DMS153 treated with DMSO at 0.1 percent for 48 hours (cell line): Measurements from ENCODE around the gene CCR9.

Experiments
- DNase-seq: peaks from one replicate; lab custom pipeline; 2025; ENCODE audit not compliant: unreplicated experiment; lab: John Stamatoyannopoulos, UW

The CCR9 gene

DNA sequence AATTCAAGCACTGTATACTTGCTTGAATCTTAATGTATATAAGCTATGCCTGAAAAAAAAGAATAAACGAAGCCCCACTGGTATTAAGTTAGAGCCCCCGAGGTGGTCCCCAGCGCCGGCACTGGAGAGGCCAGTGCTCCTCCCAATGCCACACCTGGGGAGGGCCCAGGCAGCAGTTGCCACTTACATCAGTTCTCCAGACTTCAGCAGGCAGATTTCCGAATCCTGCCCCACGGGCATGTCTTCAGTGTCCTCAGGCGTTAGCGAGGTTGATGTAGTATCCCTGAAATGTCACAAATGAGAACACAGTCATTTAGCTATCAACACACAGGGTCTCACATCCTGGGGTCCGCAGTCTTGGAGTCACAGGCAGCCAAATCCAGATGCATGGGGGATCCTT is 49.9 kb downstream of the CCR9 start:
- DNase-seq: no peak

DNA sequence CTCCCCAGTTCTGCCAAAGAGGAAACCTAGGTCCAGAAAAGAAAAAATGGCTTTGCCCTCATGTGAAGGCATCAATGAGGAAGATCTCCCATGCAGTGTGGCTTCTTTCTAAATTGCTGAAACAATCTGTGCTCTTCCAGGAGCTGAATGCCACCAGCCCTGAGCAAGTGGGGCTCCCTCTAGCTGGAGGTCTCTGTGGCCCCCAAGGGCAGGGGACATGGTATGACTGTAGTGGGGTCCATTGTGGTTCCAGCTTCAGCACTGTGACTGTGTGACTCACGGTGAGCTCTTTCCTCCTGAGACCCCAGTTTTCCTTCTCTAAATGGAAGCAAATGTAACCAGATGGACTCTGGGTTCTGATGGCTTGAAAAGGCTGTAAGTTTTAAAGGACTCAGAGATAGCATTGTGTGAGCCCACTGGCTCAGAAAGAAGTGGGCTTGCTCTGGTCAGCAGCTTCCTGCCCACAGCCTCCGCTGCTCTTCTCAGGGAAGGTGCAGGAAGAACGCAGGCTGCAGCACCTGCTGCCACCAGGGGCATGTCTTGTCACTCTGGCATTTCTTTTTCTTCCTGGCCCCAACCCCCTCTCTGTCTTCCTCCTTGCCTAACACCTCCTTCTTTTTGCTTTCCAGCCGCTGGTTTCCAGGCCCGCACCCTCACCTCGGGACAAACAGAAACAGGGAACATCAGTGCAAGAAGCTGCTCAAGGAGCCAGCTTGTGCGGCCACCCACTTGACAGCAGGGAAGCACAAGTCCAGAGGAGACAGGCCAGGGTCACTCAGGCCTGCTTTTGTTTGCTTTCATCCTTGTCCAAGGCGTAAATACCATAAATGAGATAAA is 51.1 kb downstream of the CCR9 start:
- DNase-seq: no peak

DNA sequence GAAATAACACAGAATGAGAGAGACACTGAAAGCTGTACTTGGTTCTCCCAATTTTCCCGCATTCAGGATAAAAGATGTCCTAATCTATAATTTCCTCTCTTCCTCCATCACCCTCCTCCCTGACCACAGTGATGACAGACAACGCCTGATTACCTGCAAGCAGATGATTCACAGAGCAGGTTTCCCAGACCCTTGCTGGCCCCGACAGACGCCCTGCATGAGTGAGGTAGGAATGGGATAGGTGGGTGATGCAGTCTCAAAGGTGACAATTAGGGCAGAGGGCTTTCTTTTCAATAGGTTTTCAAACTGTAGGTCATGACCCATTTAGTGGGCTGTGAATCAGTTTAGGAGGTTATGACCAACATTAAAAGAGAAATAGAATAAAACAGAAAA is 51.7 kb downstream of the CCR9 start:
- no peak for DNase-seq

DNA sequence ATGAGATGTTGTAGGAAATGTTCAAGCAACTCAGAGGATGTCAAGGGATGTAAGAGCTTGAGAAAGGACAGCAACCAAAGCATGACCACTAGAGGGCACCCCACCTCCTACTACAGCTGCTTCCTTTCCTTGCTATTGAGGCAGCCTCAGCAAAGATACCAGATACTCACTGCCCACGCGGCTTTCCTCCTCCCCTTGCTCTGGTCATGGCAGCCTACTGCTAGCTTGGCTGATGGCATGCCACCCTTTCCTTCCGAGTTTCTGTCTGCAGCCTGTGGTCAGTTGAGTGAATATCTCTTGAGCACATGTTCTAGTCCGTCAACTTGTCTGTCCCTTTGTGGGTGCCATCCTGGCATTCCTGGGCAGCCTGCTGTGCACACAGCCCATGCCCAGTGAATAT is 52.5 kb downstream of the CCR9 start:
- DNase-seq: peak; percentile 29

DNA sequence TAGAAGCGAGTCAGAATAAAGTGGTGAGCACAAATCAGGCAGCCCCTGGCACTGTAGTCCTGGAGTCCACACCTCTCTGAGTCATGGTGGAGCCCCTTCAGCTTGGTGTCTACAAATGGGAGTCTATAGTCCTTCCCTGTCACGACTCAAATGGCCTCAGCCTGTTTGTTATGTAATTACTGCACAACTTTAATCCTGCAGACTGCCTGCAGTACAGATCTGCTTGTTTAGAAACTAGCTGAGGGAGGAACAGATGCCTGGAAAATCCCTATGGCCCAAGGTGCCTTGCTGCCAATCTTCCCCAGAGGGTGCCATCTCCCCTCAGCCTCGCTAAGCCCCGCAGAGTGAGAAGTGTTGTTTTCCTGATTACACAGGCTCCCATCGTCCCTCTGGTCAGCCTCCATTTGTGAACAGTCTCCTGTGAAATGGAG is 53.0 kb downstream of the CCR9 start:
- DNase-seq: no peak

DNA sequence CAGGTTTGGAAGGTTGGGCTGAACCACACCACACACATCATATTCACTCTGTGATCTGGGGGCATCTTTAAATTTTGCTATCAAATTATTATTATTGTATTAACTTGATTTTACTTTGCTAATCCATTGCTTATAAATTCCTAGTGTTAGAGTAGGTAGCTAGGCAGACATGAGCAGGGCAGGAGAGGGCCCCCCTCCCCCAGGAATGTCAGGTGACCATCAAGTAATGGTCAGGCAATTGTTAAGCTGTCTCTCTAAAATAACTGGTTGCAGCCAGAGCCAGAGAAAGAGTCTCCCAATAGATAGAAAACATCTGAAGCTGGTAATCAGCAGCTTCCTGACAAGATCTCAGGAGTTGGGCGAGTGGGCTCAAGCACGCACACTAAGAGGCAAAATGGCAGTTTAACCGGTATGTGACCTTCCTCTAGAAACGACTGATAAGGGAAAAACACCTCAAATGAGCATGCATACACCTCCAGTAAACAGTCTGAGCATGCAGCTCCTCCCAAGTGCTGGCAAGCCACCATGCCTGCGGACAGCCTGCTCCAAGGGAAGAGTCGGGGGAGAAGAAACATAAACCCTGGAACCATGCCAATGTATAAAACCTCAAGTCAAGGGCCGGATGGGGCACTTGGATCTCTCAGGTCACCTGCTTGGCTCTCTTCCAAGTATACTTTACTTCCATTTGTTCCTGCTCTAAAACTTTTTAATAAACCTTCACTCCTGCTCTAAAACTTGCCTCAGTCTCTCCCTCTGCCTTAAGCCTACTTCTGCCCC is 53.8 kb downstream of the CCR9 start:
- no peak for DNase-seq

DNA sequence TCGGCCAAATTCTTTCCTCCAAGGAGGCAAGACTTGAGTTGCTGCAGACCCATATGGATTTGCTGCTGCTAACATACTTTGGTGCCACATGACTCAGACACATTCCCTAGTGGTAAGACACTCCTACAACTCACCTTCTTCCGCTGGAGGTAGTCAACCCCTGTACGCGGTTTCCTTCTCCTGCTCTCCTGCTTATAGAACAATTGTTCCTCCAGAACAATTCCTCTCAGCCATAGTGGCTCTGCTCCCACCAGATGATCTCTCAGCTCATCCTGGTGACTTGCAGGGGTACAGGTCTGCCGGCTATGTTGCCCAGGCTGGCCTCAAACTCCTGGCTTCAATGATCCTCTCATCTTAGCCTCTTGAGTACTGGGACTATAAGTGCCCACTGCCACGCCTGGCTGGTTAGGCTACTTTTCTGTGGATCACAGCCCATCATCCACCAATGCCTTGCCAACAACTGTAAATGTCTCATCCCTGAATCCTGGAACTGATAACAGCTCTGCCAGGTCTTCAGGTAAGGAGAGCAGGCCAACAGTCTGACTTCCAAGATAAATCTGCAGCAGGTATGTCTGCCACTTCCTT is 54.5 kb downstream of the CCR9 start:
- DNase-seq: no peak

DNA sequence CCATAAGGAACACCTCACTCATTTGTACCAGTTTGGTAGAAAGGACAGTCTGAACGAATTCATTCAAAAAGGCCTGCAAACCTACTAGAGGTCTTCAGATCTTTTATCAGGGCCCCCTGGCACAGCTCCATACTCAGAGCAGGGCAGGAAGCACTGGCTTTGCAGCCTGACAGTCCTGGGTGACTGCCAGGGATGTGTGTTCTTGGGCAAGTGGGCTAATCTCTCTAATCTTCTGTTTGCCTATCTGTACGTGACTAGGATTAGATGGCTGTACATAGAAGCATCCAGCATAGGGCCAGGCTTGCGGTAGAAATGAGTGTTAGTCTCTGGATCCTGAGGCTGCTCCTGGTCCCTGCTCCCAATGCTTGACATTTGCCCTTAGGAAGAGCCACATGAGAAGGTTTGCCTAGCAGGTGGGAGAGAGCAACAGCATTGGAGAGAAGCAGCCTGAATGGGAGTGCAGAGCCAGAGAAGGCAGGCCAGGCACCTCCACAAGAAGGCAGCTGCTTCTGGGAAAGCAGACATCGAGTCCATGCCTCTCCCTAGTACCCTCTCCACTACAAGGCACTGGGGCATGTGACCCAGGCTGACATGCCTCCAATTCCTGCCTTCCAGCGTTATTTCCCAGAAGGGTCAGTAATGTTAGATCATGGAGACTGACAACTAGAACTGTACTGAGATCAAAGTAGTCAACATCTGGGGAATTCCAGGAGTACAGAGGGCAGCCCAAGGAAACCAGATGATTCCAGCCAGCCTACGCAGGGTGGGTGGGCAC is 55.9 kb downstream of the CCR9 start:
- DNase-seq: no peak

DNA sequence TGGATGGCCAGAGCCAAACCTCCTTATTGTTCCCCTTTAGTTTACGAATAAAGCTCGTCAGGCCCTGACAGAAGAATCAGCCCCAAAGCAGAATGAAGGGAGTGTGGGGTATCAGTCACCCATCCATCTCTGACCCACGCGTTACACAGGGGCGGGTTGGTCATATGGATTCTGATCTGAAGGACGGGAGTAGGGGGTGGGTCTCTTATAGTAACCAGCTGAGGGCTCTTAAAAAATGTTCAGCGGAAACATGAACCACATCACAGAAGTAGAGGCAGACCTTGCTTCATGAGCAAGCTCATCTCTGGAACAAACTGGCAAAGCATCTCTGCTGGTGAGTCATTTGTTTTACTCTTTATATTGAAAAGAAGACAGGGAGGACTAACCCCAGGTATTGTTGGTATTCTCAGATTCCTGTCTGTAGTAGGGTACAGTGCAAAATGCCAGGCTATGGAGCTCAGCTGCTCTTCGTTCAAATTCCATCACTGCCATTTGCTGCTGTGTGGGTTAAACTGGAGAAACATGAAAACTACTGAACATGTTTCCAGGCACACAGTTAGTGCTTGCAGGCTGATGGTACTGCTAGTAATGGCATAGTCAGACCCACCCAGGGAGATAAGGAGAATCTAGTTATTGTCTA is 57.0 kb downstream of the CCR9 start, which contains the start of gene CXCR6:
Gene CXCR6, plus strand, starts transcription at position 258 of the 640 bp plus-strand sequence. CDS start 3,018 bp downstream, outside the sequence.
- no peak for DNase-seq

DNA sequence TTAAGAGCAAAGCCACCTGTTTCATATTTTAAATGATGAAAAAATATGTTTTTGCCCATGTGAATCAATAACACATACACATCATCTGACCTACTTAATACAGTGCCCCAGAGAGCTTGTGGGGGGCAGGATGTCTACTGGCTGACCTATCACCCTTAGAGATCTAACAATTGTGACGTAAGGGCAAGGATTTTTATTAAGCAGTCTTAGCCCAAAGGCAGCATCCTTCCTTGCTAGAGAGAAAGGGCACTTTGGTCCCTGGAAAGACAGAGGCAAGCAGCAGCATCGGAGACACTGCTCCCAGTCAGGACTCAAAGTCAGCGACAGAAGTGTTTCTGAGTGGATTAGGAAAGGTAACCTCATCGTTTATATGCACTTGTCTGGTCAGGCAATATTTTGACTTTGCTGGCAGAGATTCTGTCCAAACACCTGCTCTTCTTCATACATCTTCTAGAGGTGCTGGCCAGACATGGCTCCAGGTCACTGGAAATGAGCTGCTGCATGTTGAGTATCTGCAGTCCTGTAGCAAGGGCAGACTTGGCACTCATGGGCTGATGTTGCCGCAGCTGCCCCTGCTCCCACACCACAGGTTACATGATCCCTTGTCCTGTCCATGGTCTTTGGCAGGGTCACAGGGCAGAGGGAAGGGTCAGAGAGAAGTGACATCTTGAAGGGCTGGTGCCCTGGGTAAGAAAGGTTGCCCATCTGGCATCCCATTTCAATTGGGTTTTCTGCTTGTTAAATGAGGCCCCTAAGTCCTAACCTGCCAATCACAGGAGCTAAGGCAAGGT is 58.7 kb downstream of the CCR9 start:
- no peak for DNase-seq

DNA sequence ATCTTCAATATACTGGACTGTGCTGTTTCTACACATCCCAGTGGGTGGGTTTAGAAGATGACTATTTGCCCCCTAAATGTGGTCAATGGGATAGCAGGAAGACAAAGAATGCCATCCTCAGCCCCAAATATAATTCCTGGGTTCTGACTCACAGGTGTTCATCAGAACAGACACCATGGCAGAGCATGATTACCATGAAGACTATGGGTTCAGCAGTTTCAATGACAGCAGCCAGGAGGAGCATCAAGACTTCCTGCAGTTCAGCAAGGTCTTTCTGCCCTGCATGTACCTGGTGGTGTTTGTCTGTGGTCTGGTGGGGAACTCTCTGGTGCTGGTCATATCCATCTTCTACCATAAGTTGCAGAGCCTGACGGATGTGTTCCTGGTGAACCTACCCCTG is 60.0 kb downstream of the CCR9 start:
- DNase-seq: no peak

DNA sequence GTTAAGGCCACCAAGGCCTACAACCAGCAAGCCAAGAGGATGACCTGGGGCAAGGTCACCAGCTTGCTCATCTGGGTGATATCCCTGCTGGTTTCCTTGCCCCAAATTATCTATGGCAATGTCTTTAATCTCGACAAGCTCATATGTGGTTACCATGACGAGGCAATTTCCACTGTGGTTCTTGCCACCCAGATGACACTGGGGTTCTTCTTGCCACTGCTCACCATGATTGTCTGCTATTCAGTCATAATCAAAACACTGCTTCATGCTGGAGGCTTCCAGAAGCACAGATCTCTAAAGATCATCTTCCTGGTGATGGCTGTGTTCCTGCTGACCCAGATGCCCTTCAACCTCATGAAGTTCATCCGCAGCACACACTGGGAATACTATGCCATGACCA is 60.5 kb downstream of the CCR9 start:
- DNase-seq: no peak

DNA sequence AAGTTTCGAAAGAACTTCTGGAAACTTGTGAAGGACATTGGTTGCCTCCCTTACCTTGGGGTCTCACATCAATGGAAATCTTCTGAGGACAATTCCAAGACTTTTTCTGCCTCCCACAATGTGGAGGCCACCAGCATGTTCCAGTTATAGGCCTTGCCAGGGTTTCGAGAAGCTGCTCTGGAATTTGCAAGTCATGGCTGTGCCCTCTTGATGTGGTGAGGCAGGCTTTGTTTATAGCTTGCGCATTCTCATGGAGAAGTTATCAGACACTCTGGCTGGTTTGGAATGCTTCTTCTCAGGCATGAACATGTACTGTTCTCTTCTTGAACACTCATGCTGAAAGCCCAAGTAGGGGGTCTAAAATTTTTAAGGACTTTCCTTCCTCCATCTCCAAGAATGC is 61.0 kb downstream of the CCR9 start:
- no peak for DNase-seq

DNA sequence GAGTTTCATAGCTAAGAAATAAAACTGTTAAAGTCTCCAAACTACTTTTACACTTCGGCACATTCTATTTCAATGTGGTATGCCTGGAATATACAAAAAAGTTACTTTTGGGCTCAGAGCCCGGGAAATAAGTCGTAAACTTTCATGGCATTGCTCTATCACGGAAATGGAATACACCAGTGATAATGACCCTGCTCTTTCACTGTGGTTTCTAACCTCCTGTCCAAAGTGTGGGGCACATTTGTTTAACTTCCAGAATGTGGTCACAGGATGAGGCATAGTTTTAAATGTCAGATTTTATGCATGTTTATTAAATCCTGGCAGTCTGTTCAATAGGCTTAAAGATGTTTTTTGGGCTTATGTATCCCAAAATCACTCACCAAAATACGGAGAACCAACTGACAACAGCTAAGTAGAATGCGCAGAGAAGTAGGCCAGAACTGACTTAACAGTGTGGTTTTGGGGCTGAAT is 62.0 kb downstream of the CCR9 start:
- DNase-seq: no peak

DNA sequence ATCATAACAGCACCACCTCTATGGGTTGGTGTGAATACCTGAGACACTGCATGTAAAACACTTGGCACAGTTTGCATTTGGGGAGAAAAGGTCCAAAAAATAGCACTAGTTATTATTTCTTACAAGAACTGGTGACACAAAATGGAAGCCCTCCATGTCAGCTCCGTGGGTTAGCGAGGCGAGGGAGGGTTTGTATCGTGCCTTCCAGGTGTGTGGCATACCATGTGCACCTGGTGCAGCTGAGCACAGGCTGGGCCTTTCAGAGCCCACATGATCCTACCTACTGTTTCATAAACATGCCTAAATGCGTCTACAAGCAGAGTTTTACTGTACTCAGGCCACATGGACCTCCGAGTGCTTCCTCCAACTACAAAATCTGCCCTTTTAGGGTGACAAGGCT is 62.5 kb downstream of the CCR9 start:
- DNase-seq: no peak

DNA sequence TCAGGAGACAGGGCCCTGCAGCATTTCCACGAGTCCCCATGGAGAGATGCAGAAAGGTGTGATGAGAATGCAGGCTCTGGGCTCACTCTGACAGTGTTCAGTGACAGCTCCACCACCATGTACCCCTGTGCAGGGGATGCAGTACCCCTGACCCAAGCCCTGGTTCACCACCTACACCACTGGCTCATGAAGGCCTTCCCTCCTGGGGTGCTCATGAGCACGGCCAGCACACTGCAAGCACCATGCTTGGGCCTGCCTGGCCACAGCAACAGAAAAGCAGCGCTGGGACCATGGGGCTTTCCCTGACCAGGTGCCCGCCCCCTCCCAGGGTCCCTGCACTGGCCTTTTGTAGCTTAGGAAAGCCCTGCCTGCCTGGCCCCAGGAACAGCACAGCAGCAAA is 63.1 kb downstream of the CCR9 start:
- DNase-seq: no peak

DNA sequence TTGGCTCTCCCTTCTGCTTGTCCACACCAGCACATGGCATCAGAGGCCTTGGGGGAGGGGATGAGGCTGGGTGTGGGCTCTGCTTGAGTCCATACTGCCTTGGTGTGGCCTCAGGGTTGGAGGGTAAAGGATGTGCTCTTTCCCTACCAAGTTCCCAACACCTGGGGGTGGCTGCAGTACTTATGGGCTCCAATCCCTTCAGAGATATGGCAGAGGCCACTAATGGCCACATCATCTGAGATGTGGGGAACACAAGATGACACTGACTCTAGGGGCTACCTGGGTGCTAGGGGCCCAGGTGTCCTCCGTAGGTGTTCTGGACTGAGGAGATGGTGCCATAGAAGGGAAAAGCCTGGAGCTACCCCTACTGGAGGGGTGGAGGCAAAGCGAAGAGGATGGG is 63.8 kb downstream of the CCR9 start:
- DNase-seq: no peak

DNA sequence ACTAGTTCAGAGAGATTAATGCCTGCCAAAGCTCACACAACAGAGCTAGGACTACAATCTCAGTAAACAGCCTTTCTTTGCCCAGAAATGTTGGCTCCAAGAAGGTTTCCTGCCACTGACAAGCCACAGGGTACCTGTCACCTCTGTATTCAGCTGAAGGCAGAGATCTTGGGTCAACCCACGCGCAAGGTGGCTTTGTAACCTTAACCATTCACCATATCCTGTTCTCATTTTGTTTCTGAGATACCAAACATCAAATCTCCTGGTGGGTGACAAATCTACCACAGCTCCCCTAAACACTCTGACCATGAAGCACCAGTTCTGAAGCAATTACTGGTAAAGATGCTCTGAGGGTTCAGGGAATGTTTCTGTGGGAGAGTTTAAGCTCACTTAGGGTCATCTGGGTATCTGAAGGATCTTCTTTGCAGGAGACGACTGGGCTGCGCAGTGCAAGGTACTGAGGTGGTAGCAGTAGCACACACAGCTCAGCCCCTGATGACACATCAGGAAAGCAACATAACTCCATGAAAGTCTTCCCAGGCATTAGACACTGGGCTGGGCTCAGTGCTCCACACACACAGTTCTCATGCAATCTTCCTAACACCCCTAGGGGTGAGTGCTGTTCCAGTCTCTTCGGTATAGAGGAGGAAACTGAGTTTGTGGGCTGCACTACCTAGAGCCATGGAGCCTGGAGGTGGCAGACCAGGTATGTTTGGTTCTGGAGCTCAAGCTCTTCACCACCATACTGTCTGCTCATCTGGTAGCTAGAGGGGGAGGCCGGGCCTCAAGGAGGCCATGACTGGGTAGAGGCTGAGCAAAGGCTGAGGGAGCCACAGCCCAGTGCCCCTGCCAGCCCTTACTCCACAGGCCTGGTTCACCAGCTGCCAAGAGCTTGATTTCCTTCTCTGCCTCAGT is 64.6 kb downstream of the CCR9 start:
- no peak for DNase-seq

DNA sequence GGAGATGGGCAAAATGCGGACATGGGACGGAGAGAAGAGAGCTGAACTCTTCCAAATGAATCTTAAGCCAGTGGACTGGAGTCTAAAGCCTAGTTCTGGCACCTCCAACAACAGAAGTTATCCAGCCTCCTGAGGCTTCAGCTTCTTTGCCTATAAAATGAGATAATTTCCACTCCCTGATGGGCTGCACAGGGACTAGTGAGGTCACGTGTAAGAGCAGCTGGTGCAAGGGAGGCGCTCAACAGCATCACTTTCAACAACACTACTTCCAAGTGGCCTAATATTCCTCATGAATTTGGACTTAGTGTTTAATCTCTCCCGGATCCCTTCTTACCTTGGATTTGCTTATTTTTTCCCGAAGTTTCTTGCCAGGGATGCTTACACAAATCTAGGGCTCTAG is 65.6 kb downstream of the CCR9 start:
- DNase-seq: no peak
